22Rv1 (cell line): ENCODE results near the gene SLC12A4.

Experiments
- ZFX ChIP-seq: fragments of 450-650 bp; IDR thresholded peaks from 2 replicates; pipeline ENCODE4 v1.6.1; 2017; ENCODE audit warnings: antibody characterized with exemption, borderline replicate concordance
- TF ChIP-seq, protein P1 (sequence below): fragments of 450-650 bp; IDR thresholded peaks from 2 replicates; pipeline ENCODE4 v1.5.1; 2017; ENCODE audit warnings: mild to moderate bottlenecking

DNA sequence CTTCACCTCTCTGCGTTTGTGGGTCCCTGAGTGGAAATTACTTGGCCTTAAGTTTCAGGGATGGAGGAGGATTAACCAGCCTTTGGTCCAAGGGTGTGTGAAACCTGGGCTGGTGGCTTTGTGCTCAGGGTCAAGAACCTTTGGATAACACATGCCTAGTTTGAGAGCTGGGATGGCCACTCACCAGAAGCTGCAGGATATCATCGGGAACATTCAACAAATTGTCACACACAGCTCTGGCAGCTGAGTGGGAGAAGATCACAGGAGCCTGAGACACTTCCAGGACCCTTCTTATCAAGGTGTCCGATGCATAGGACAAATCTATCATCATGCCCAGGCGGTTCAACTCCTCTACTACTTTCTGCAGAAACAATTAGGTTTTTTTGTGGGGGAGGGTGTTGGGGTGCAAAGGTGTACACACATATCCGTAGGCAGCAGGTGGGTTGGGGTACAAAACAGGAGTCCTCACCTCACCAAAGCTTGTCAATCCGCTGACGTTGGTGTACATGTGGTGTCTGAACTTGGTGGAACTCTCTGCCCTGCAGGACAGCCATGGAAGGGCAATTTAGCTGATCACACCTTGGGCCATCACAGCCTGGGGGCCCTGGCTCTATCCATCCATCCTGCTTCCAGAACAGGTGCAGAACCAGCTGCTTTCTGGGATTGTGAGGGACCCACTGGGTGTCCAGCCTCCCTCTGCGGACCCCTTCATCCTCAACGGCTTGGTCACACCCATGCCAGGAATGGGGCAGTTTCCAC, 9.2 kb upstream of the SLC12A4 start:
- TF ChIP-seq, protein P1, sequence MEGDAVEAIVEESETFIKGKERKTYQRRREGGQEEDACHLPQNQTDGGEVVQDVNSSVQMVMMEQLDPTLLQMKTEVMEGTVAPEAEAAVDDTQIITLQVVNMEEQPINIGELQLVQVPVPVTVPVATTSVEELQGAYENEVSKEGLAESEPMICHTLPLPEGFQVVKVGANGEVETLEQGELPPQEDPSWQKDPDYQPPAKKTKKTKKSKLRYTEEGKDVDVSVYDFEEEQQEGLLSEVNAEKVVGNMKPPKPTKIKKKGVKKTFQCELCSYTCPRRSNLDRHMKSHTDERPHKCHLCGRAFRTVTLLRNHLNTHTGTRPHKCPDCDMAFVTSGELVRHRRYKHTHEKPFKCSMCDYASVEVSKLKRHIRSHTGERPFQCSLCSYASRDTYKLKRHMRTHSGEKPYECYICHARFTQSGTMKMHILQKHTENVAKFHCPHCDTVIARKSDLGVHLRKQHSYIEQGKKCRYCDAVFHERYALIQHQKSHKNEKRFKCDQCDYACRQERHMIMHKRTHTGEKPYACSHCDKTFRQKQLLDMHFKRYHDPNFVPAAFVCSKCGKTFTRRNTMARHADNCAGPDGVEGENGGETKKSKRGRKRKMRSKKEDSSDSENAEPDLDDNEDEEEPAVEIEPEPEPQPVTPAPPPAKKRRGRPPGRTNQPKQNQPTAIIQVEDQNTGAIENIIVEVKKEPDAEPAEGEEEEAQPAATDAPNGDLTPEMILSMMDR, result no peak
- no peak for TF ChIP-seq ZFX
